ENCODE results near the gene FLNA.
"Not testable (repeated sequence)": the region's sequence is repeated elsewhere in the genome, so short reads cannot be mapped to it uniquely, and the experiment has no call there.

The FLNA gene

GRCh38 chrX:154305541-154306205 is 68.8 kb downstream of the FLNA start:
- DNase-seq (ENCODE audit: low spot score) = no peak

GRCh38 chrX:154304846-154305245 is 69.6 kb downstream of the FLNA start:
- DNase-seq (ENCODE audit: low spot score) = no peak

GRCh38 chrX:154303476-154303875 is 71.0 kb downstream of the FLNA start:
- DNase-seq (ENCODE audit: low spot score) = no peak

- DNase-seq (ENCODE audit: low spot score) = not testable (repeated sequence)
Measured at GRCh38 chrX:154302998-154303397, 71.4 kb downstream of the FLNA start.

GRCh38 chrX:154300816-154301215 is 73.6 kb downstream of the FLNA start:
- DNase-seq (ENCODE audit: low spot score) = no peak

All from AG20443 (cell line).